HCT116 (cell line): Measurements from ENCODE around the gene COL12A1. TPM values are rescaled to one million over a fixed set of nuclear protein-coding genes. Genes with fewer than 3 reads are reported as not detected.

Experiments
- ATAC-seq: fragments of 200-7000 bp; cut with Tn5 transposase; 2 replicates; pipeline ENCODE4 v1.9.1; 2020; ENCODE audit warnings: mild to moderate bottlenecking, moderate library complexity
- BruUV-seq: library from RNA; stranded (reverse); fragments of 400-500 nt; replicated peaks from 2 replicates; lab custom pipeline; 2021; lab: Mats Ljungman, UMichigan
- CTCF ChIA-PET: fragments of 300-600 bp; sonication (Branson Sonifier 250); formaldehyde crosslinking; loops from one replicate; lab custom pipeline; 2021; ENCODE audit warnings: antibody characterized with exemption; lab: Charles Lee
- POLR2A ChIA-PET: fragments of 300-600, 350-600 bp; sonication (Branson Sonifier 250); formaldehyde crosslinking; loops from one replicate; lab custom pipeline; 2021; ENCODE audit warnings: antibody characterized with exemption; lab: Charles Lee
- RAD21 ChIA-PET, 2 experiments: fragments of 300-600 bp; sonication (Branson Sonifier 250); formaldehyde crosslinking; loops; one replicate each; lab custom pipeline; 2023; ENCODE audit warnings: low total read pairs in 2 of 2; ENCODE audit not compliant: uncharacterized antibody in 2 of 2, unreplicated experiment in 2 of 2, low non-redundant PET in 1 of 2; lab: Charles Lee
- DNase-seq: peaks from one replicate; pipeline ENCODE4 v3.0.0-alpha.2; 2010; ENCODE audit warnings: low read depth, low spot score
- H2AFZ ChIP-seq: fragments of 200-600 bp; shearing (Covaris generic), sonication (generic); 2 replicates; pipeline ENCODE4 v1.6.1; 2017; ENCODE audit warnings: low read depth, mixed run types, mixed read lengths, antibody characterized with exemption, low read length; ENCODE audit not compliant: poor library complexity, severe bottlenecking
- H3K27ac ChIP-seq: 2 replicates; pipeline ENCODE4 v1.5.1; 2012; ENCODE audit warnings: low read depth, low read length
- H3K27me3 ChIP-seq: fragments of 200-600 bp; sonication (generic); 2 replicates; pipeline ENCODE4 v1.6.1; 2016; ENCODE audit warnings: mixed run types, low read length, mixed read lengths; ENCODE audit not compliant: insufficient read depth
- H3K36me3 ChIP-seq, 2 experiments: fragments of 200-500 bp in 1 of 2; fragments of 200-600 bp in 1 of 2; sonication (Bioruptor generic) in 1 of 2; sonication (generic) in 1 of 2; 2 replicates each; pipeline versions ENCODE4 v1.5.1 to v1.6.1; 2014 to 2016; ENCODE audit warnings: low read length in 2 of 2, inconsistent platforms in 1 of 2, mixed read lengths in 1 of 2, mixed run types in 1 of 2; ENCODE audit not compliant: insufficient read depth in 2 of 2, control insufficient read depth in 1 of 2
- H3K4me1 ChIP-seq, 2 experiments: fragments of 200-600 bp in 1 of 2; sonication (generic) in 1 of 2; 2 replicates each; pipeline versions ENCODE4 v1.5.1 to v1.6.1; 2012 to 2017; ENCODE audit warnings: low read length in 2 of 2, inconsistent platforms in 1 of 2, mild to moderate bottlenecking in 1 of 2, mixed read lengths in 1 of 2, mixed run types in 1 of 2, moderate library complexity in 1 of 2; ENCODE audit not compliant: insufficient read depth in 2 of 2, control insufficient read depth in 1 of 2
- H3K4me2 ChIP-seq: fragments of 200-600 bp; sonication (generic); 2 replicates; pipeline ENCODE4 v1.6.1; 2017; ENCODE audit warnings: mixed run types, low read length, mixed read lengths
- H3K4me3 ChIP-seq, 2 experiments: fragments of 200-600 bp in 1 of 2; sonication (generic) in 1 of 2; replicated peaks in 1 of 2; 2 replicates each; pipeline ENCODE4 v1.5.1; 2011 to 2016; ENCODE audit warnings: low read length in 2 of 2, control low read depth in 1 of 2, low read depth in 1 of 2, mild to moderate bottlenecking in 1 of 2, mixed read lengths in 1 of 2, mixed run types in 1 of 2
- H3K79me2 ChIP-seq: fragments of 200-600 bp; sonication (generic); 2 replicates; pipeline ENCODE4 v1.6.1; 2017; ENCODE audit warnings: mild to moderate bottlenecking, mixed run types, low read length, moderate library complexity, mixed read lengths; ENCODE audit not compliant: insufficient read depth
- H3K9ac ChIP-seq: fragments of 200-600 bp; sonication (generic); 2 replicates; pipeline ENCODE4 v1.6.1; 2016; ENCODE audit warnings: low read length, mixed read lengths
- H3K9me2 ChIP-seq: fragments of 200-600 bp; sonication (generic), shearing (Covaris generic); 2 replicates; pipeline ENCODE4 v1.6.1; 2017; ENCODE audit warnings: mixed run types, mild to moderate bottlenecking, moderate library complexity; ENCODE audit not compliant: insufficient read depth
- H3K9me3 ChIP-seq, 2 experiments: fragments of 200-500 bp in 1 of 2; fragments of 200-600 bp in 1 of 2; sonication (Bioruptor generic) in 1 of 2; sonication (generic) in 1 of 2; 2 replicates each; pipeline ENCODE4 v1.6.1; 2014 to 2017; ENCODE audit warnings: low read length in 2 of 2, mixed read lengths in 2 of 2, inconsistent platforms in 1 of 2, low read depth in 1 of 2, mild to moderate bottlenecking in 1 of 2, mixed run types in 1 of 2, moderate library complexity in 1 of 2; ENCODE audit not compliant: control insufficient read depth in 1 of 2, insufficient read depth in 1 of 2
- H4K20me1 ChIP-seq: fragments of 200-600 bp; sonication (generic), shearing (Covaris generic); 2 replicates; pipeline ENCODE4 v1.6.1; 2017; ENCODE audit warnings: mixed run types, mild to moderate bottlenecking, moderate library complexity; ENCODE audit not compliant: insufficient read depth
- ELF1 ChIP-seq: IDR thresholded peaks from 2 replicates; pipeline ENCODE4 v1.6.1; 2012; ENCODE audit warnings: low read depth, borderline replicate concordance
- JUND ChIP-seq: IDR thresholded peaks from 2 replicates; pipeline ENCODE4 v1.6.1; 2012
- intact Hi-C: fragments of 100-400 bp; cut with micrococcal nuclease; formaldehyde crosslinking; loops from 2 replicates; pipeline ENCODE4 v1.10.0; 2022
- total RNA-seq: library from RNA; stranded (reverse); gene quantifications from one replicate; pipeline ENCODE4 v1.2.1, GENCODE V29; 2021; ENCODE audit not compliant: unreplicated experiment
- TF ChIP-seq, protein P1 (sequence below): IDR thresholded peaks from 2 replicates; pipeline ENCODE4 v1.6.1; 2012
- TF ChIP-seq, protein P2 (sequence below), 3 experiments: fragments of 200-600 bp in 1 of 3; sonication (generic) in 1 of 3; IDR thresholded peaks in 2 of 3; conservative IDR thresholded peaks in 1 of 3; 2 replicates each; pipeline ENCODE4 v1.5.1; 2012 to 2017; ENCODE audit warnings: low read depth in 2 of 3, low read length in 2 of 3, antibody characterized with exemption in 1 of 3, borderline replicate concordance in 1 of 3, control low read depth in 1 of 3, mild to moderate bottlenecking in 1 of 3, mixed read lengths in 1 of 3, mixed run types in 1 of 3, moderate library complexity in 1 of 3; ENCODE audit not compliant: insufficient read depth in 1 of 3

COL12A1 gene
- total RNA-seq, 1 experiment from 2014 or later, result 23.5 TPM

DNA sequence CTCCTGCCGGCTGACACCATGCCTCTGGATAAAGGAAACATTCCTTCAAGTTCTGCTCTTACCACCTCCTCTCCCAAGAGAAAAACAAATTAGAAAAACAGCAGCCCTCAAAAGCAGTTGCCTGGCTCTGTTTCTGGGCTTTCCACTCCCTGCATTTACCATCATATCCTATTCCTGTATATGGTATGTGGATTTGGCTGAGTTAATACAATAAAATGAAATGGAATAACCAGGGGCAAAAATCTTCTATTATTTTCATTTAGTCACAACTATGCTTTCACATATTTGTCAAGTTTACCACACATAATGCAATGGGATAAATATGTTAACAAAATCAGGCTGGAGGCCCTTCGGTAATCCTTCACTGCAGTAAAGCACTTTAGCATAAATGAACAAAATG is 34.3 kb downstream of the COL12A1 start (continued):
- TF ChIP-seq, protein P1, sequence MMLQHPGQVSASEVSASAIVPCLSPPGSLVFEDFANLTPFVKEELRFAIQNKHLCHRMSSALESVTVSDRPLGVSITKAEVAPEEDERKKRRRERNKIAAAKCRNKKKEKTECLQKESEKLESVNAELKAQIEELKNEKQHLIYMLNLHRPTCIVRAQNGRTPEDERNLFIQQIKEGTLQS, result no peak
- TF ChIP-seq, all 23 proteins: peak for 0

DNA sequence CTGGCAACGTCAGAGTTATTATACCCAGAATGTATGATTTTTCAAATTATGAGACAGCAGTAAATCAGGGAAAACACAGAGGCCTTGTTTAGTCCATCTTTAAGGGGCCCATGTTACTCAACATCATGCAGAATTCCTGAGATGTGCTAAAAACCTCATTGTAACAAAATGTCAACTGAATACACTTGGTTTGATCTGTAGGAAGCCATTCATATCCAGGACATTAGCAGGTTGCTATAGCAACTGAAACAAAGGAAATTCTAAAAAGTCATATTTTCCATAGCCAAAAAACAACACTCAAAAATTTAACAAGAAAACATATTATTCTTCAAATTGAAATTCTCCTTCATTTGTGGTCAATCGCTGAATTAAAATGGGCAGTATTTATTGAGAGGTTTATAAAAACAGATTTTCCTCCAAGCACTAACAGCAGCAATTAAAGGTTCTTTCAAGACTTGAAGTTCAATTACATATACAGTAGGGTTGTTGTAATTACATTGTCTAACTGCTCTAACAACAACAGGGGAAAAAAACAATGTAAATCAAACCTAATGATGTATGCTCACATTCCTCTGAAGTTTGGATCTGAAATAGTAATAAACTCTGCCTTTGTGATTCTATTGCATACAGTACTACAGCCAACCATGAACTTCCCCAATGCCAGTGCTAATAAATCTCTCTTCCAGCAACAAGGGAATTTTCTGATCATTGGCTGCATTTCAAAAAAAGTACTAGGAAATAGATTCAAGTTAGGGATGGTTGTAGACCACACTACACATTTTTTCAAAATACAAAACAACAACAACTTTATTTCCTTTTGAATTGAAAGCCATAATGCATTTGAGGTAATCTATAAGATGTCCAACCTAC is 34.9 kb downstream of the COL12A1 start:
- no peaks in the 10 kb centered on the region for H3K9me2 ChIP-seq
- no peaks in the 10 kb centered on the region for H3K79me2 ChIP-seq
- no peak overlapping the region for H3K27ac ChIP-seq
- intact Hi-C loops, result no loop called here
- DNase-seq, result no peak
- no peak overlapping the region for H2AFZ ChIP-seq
- no peaks in the 10 kb centered on the region for H3K27me3 ChIP-seq
- no peak overlapping the region for H3K9ac ChIP-seq
- POLR2A ChIA-PET, result no interaction called here
- no peak for TF ChIP-seq ELF1
- TF ChIP-seq, protein P2, sequence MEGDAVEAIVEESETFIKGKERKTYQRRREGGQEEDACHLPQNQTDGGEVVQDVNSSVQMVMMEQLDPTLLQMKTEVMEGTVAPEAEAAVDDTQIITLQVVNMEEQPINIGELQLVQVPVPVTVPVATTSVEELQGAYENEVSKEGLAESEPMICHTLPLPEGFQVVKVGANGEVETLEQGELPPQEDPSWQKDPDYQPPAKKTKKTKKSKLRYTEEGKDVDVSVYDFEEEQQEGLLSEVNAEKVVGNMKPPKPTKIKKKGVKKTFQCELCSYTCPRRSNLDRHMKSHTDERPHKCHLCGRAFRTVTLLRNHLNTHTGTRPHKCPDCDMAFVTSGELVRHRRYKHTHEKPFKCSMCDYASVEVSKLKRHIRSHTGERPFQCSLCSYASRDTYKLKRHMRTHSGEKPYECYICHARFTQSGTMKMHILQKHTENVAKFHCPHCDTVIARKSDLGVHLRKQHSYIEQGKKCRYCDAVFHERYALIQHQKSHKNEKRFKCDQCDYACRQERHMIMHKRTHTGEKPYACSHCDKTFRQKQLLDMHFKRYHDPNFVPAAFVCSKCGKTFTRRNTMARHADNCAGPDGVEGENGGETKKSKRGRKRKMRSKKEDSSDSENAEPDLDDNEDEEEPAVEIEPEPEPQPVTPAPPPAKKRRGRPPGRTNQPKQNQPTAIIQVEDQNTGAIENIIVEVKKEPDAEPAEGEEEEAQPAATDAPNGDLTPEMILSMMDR (IDR thresholded peaks at IDR 0.05 in 2 of 3, conservative IDR thresholded peaks at IDR 0.05 in 1 of 3; ENCODE audit: borderline replicate concordance in 1 of 3, insufficient read depth in 1 of 3, low read depth in 2 of 3, low read length in 2 of 3), result no peak
- TF ChIP-seq JUND, result no peak
- no peaks in the 10 kb centered on the region; a peak in 1 of 4 replicates for H3K36me3 ChIP-seq
- no peak overlapping the region for H3K4me3 ChIP-seq
- RAD21 ChIA-PET, result no interaction called here
- no TSS peak for BruUV-seq
- H4K20me1 ChIP-seq, result no peaks in the 10 kb centered on the region
- ATAC-seq, result no peak
- H3K4me1 ChIP-seq, result no peaks in the 10 kb centered on the region
- CTCF ChIA-PET, result no interaction called here
- H3K9me3 ChIP-seq, result no peaks in the 10 kb centered on the region
- H3K4me2 ChIP-seq, result no peak overlapping the region
